CD4-positive, alpha-beta T cell treated with Interleukin-17A for 1 hour (primary cell): ENCODE results near the gene CDKN2B-AS1.

Source experiments
- DNase-seq: peaks from one replicate; pipeline ENCODE4 v3.0.0-alpha.2; 2020

Gene CDKN2B-AS1

DNA sequence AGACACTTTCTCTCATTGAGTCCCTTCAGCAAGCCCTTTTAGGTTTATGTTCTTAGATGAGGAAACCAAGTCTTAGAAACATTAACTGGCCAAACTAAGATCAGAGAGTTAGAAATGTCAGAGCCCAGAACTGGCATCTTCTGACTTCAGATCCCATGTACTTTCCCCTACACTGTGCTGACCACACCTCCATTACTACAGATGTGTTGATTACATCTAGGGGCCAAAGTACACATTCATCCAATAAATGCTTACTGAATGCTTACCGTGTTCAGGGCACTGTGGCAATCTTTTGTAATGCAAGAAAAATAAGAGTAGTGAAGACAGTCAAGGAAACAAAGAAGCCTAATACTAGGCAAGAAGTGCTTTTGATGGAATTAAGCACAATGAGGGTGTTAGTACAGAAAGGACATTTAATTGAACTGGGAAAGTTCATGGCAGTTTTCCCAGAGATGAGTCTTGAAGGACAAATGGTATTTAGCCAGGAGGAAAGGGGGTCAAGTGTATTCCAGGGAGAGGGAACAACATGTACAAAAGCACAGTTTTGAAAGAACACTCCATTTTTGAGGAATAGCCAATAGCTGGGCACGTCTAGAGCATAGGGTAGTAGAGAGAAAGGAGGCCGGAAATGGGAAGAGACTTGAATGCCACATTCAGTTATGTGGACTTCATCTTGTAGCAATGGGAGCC, 104.2 kb downstream of the CDKN2B-AS1 start:
- no peak for DNase-seq

DNA sequence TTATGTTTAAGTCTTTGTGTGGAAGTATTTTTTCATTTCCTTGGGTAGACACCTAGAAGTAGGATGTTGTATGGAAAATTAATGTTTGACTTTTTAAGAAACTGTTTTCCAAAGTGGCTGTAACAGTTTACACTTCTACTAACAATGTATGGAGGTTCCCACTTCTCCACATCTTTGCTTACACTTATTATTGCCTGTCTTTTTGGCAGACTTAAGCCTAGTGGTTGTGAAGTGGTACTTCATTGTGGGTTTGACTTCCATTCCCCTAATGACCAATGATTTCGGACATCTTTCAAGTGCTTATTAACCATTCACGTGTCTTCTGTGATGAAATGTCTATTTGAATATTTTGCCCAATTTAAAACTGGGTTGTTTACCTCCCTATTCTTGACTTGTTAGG, 106.0 kb downstream of the CDKN2B-AS1 start:
- DNase-seq = no peak

DNA sequence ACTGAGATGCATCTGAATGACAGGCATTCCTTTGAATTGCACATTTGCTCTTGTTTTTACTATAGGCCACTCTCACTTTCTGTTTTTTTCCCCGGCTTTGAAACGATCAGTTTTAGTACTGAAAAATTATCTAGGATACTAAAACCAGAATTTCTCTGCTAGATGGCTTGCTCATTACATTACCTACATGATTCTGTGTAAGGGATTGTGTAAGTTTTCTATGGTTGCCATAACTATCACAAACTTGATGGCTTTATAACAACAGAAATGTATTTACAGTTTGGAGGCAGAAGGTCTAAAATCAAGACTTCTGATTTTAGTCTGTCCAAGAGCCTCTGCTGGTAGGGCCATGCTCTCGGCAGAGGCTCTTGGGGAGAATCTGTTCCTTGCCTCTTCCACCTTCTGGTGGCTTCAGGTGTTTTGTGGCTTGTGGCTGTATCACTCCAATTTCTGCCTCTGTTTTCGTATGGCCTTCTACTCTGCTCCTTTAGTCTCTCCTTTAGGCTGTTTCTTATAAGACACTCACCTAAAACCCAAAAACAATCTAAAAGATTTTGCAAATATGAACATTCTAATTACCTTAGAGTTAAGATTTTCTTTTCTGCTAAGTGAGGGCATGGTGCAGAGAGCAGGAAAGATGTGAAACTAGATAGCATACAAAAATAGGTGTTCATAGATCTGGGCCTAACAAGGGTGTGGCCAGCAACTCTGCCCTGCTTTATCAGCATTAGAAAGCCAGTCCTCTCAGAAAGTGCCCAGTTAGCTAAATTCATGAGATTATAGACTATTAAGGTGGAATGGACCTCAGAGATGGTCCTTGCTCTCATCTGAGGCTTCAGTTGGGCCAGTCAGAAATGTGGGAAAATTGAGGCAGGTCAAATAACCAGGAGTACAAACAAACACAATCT, 107.8 kb downstream of the CDKN2B-AS1 start:
- no peak for DNase-seq

DNA sequence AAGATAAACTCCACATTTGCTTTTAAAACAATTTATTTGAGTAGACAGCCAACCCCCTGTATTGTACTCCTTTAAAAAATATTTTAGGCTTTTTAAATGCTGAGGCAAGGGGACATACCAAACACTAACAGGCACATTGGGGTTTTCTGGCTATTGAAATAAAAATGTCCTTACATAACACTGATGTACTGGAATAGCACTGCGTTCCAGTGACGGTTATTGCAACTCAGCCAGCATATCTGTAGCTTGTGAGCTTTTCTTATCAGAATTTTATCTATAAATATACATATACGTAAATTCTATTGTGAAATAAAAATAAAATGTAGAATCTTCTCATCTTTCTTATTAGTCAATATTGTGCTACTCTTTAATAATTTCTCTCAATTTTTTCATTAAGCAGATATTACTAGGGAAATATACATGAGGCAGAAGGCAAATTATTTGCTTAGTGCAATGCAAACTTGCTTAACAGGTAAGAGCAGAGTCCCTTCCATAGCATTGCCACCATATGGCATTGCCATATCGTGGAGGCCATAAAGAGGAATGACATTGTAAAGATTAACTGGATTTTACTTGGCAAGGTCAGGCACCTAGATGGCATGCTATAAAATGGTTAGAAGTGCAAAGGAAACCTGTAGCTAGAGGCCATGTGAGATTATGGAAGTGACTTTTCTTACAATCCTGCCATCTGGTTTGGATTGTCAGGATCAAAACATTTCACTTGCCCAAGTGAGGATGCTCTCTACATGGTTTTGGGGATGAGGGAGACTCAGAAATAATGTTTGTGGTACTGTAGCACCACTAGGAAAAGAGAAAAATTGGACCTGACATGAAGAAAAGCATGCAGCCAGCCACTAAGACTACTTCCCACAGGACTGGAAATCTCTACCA, 109.3 kb downstream of the CDKN2B-AS1 start:
- DNase-seq = no peak

DNA sequence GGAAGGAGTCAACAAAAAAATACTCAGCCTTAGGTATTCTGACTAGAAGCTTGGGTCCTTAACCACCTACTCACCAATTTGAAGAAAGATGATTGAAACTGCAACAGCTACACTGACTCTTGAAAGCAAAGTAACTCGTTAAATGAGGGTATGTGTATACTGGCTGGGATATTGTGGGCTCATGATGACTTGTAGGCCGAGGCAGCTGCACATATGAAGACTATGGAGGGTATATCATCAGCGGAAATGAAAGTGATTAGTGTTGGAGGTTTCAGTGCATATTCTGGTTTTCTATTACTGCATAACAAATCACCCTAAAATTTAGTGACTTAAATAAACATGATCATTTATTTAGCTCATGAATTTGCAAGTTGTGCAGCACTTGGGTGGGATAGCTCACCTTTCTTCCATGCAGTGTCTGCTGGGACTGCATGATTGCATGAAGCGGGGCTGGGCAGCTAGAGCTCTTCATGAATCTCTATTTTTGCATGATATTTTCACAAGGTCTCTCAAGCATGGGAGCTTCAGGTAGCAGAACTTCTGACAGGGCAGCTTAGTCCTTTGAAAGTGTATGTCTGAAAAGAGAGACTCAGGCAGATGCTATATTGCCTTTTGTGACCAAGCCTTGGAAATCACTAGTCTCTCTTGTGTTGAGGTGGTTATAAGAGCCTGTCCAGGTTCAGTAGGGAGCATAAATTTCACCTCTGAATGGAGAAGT, 110.6 kb downstream of the CDKN2B-AS1 start:
- DNase-seq = no peak

DNA sequence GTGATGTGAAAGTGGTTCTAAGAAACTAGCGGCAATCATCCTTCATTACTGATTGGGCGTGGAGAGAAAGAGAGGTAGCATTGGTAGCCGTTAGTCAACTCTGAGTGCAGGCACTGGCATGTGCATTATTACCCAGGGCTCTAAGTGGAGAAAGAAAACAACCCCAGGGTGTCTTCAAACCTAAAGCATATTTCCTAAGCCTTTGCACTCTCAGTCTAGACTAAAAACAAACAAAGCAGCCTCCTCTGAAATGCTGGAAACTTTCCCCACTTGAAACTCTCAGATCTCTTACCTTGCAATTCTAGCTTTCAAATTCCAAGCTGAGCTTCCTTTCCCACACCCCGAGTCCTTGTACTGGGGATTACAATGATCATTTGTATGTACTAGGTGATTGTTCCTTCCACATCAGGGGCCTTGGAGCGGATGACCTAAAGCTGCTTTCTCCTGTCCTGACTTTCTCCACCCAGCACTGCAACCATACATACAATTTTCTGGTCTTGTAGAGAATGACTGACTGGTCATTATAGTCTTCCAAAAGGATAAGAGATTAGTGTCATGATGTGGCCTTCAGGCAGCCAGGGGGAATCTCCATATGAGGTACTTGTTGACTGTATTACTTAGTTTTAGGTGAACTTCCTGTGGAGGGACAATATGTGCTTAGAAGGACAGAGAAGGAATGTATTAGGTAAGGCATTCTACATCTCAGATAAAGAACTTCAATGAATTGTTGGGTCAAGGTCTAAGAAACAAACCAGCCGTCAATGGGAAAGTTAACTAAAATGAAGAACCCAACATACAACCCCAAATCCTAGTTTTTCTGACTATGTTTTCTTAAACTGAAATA, 112.8 kb downstream of the CDKN2B-AS1 start:
- DNase-seq = no peak

DNA sequence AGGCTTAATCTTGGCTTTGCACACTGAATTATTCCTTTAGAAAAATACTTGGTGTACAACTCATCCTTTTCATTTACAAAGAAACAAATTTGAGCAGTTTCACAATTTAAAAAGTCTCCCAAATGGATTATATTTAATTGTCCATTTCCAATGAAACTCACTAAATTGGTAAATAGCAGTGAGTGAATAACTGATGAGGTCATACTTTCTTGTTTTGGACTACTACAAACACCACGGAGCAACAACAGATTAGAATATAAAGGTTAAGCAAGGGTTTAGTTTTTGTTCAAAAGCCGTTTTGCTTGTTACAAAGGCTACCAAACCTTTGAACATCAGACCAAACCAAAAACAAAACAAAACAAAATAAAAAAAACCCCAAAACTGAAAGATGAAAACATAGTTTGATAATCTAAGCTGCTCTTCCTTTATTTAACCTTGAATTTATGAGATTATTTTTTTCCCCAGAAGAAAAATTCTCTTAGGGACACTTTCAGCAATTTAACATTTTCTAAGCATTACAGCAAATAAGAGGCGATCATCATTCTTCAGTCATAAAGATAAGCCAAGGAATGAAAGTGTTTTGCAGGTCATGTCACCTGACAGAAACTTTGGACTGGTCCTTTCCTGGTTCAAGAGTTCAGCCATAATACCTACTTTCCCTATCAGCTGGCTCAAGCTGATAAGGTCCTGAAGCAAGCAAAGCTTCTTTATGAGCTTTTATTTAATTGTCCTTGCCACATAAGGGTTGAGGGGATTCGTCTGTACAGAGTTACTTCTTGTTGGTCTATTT, 114.2 kb downstream of the CDKN2B-AS1 start:
- no peak for DNase-seq

DNA sequence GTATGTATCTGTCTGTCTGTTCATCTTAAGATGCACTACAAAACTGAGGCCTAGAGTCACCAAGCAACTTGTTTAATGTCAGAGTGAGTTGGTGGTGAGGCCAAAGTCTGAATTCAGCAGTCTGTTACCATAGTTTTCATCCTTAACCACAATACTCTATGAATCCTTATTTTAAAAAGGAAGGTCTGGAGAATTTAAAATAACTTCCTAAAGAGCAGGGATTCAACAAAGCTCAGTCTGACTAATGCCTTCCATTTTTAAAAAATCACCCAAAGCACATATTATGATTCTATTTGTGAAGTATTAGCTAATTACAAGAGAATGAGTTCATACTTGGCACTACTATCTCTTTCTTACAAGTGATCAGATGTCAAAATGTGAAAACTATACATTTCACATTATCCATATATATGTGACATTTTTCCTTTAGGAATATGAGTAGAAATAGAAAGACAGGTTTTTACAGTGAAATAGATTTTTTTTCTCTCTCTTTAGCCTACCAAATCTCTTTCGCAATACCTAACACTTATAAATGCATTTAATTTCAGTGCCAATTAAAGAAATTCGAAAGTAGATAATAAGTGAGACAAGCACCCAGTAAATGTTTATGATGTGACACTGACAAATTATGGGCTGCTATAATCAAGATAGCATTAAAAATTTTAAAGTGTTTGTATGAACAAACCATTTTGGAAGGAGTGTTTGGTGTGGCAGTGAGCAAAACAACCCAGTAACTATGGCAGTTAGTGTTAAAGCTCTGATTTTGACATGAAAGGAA, 116.8 kb downstream of the CDKN2B-AS1 start:
- DNase-seq = no peak

DNA sequence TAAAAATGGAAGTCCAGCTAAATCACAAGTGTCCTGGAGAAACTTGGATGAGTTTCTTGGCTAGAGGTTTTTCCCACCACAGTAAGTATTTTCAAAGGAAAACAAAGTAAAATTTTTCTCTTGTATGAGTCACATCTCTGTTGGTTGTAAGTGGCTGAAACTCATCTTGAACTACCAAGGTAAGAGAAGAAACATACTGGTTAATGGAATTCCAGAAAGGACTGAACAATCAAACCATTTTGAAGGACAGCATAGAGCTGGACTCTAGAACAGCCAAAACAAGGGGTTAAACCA, 117.3 kb downstream of the CDKN2B-AS1 start:
- no peak for DNase-seq

DNA sequence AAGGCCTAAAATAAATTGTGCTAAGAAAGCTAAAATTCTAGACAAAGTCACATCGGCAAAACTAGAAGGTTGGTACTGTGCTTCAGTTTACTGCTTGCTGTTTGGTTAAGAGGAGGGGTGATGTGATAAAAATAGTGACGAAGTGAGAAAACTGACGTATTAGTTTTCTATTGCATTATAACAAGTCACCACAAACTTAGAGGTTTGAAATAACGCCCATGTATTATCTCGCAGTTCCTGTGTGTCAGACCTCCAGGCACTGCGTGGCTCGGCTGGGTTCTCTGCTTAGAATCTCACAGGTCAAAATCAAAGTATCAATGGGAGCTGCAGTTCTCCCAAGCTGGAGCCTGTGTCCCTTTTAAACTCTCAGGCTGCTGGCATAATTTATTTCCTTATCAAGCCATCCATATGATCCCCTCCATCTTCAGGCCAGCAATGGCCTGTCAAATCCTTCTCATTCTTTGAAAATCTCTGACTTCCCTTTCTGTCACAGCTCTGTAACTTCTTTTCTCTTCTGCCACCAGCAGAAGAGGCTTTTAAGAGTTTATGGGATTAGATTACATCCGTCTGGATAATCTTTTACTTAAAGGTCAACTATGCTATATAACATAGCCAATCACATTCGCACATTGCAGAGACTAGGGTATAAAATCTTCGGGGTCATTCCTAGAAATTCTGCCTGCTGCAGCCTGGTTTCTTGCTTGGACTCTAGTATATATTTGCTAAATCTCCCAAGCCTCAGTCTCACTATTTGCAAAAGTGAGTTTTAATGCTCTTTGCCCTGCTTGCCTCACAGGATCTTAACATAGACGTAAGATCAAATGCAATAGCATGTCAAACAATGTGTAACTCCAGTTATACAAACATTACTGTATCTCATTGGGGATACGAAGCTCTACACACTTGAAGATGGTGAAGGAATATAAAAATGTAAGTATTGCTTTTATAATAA, 118.6 kb downstream of the CDKN2B-AS1 start:
- DNase-seq = no peak

DNA sequence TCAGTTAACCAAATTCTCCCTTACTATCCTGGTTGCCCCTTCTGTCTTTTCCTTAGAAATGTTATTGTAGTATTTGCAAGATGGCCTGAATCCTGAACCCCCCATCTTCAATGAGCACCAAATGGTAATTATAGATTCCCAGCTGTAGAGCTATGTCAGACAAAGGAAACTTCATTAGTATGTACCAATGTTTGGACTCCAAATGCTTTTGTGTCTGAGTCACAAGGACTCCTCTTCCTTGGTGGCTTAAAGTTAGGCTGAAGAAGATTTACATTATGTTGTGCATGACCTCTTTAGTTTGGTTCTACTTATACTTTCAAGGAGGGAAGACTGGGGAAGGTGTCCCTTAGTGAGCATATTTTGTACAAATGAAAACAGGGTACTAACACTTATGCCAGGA, 120.4 kb downstream of the CDKN2B-AS1 start:
- no peak for DNase-seq

DNA sequence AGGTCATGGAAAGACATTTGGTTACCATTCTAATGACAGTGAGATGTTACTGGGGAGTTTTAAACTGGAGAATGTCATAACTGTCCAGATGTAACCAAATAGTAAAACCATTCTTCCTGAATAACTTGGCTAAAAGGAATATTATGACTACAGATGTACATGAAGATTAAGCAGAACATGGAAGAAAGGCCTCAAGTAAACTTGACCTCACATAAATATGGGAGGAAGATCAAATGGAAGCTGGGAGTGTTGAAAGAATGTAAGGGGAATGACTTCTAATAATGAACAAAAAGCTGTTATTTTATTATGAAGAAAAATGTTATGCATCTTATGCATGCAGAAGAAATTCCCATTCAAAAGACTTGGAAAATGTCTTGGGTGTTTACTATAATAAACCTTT, 122.2 kb downstream of the CDKN2B-AS1 start:
- DNase-seq = no peak

DNA sequence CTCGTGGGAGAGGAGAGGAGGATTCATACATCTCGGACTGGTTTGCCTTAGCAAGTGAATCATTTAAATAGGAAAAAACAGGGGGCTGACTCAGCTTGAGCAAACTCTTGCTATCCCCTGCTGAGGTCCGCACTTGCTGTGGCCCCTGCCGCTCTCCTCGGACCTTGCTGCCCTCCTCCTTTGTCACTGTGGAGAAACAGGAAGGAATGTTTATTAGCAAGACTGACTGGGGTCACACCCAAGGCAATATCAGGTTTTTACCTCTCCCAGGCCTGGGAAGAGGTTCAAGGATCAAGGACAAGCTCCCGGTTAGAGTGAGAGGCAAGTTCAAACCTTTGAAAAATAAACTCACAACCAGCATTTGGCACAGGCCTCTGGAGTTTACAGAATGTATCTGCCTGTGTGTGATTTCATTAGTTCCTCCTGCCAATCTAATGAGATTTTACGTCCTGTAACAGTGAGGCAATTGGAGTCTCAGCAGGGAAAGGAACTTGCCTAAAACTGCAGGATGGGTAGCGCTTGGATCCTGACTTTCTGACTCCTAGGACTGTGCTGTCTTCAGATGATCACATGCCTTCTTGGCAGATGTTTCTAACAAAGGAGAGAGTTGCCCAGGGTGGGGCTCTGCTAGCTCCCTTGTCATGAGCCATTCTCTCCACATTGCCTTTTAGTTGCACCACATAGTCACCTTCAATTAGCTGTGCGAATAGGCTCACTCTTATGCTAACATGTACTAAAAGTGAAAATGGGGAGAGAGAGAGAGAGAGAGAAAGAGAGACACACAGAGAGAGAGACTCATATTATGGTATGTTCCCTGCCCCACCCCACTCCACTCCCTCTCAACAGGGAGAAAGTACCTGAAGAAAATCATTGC, 123.2 kb downstream of the CDKN2B-AS1 start:
- no peak for DNase-seq

DNA sequence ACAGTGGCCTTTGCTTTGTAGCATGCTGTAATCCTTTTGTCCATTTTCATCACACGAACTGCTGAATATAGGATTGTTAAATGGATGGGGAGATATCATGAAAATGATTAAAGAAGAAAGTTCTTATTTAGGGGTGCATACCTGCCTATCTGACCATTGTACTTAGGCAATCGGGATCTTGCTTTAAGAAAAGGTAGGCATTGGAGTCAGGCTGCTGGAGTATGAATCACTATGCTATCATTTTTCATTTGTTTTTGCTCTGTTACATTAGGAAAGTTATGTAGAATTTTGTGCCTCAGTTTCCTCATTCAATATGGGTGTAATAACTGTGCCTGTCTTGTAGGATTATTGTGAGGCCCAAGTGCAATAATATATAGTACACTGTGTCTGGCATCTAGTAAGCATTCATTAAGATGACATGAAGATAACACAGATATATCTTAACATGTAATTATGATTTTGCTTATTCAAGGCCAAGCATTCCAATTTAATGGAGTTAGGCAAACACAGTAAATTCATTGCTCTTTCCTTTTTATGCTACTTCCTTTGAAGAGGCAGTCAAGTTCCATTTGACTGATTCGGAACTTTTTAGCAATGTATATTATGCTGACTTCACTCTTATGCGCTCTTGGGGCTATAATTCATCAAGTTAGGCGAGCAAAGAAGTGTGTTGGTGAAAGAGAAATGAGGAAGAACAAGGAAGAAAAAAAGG, 124.4 kb downstream of the CDKN2B-AS1 start:
- DNase-seq = no peak

DNA sequence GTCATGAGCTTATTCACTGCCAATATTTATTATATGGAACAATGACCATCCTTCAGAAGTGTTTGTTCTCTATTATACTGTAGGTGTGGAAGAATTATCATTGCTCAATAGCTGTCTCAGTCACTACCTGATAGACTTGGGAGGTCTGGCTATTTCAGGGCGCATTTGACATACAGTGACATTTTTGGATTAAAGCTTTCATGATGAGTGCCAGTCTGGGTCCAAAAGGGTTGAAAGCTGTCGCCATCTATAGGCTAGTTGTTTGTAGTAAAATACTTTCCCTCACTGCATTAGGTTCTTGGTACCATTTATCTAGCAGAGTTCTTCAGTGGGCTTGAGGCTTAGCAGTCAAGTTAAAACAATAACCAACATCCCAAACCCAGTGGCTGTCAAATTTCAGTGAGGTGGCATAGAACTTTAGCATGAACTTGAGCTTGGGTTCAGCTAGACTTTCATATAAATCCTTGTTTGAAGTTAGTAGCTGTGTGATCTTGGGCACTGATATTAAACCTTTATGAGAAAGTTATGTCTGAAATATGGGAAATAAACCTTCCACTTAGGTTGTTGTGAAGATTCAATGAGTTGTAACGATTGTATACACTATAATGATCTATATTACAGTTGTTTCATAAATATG, 125.0 kb downstream of the CDKN2B-AS1 start:
- DNase-seq = peak; percentile 51

DNA sequence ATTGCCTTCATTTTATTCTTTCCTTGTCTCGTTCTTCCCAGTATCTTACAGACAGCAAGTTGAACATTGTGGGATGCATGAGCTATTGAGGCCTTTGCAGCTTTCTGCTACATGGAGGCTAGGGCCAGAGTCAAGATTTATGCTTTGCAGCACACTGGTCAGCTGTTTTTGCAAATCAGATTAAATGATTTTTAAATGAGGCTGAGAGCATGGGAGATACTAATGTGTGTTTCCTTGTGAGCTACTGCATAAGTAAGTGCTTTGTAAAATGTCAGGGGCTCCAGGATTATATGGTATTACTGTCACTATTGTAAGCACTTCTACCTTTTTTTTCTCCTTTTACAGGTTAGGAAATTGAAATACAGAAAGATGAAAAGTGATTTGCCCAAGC, 125.6 kb downstream of the CDKN2B-AS1 start:
- no peak for DNase-seq

DNA sequence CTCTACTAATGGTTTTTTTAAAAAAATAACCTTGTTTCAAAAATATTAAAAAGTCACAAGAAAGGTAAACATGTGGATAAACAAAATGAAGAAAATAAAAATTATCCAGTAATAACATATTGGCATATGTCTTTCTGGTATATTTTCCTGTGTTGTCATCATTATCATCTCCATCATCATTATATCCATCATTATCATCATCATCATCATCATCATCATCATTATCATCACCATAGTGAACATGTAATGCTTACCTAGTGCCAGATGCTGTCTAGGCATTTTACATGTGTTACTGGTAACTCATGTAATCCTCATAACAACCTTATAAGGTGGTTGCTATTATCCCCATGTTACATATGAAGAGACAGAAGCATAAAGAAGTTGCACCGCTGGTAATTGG, 126.0 kb downstream of the CDKN2B-AS1 start:
- no peak for DNase-seq
